PC-3 (cell line): ENCODE results near the gene NPR3. TPM values are rescaled to one million over a fixed set of nuclear protein-coding genes. Genes with fewer than 3 reads are reported as not detected.

Experiments used
- ATAC-seq: fragments of 200-7000 bp; cut with Tn5 transposase; 2 replicates; pipeline ENCODE4 v1.9.1; 2020; ENCODE audit warnings: mild to moderate bottlenecking, moderate library complexity
- BruUV-seq: library from RNA; stranded (reverse); fragments of 400-500 nt; replicated peaks from 2 replicates; lab custom pipeline; 2021; lab: Mats Ljungman, UMichigan
- CTCF ChIA-PET: fragments of 300-600 bp; sonication (Branson Sonifier 250); formaldehyde crosslinking; loops from one replicate; lab custom pipeline; 2022; ENCODE audit warnings: antibody characterized with exemption; lab: Charles Lee
- POLR2A ChIA-PET: fragments of 300-600 bp; sonication (Branson Sonifier 250); formaldehyde crosslinking; loops from one replicate; lab custom pipeline; 2022; ENCODE audit warnings: antibody characterized with exemption; ENCODE audit not compliant: unreplicated experiment; lab: Charles Lee
- DNase-seq: peaks from one replicate; pipeline ENCODE4 v3.0.0-alpha.2; 2015
- H2AFZ ChIP-seq: fragments of 300-600 bp; sonication (generic); 2 replicates; pipeline ENCODE4 v1.6.0; 2016; ENCODE audit warnings: antibody characterized with exemption, low read length
- H3F3A ChIP-seq: fragments of 300-600 bp; sonication (generic); one replicate; pipeline ENCODE4 v1.6.0; 2017; ENCODE audit warnings: antibody characterized with exemption, low read length, control low read depth, mild to moderate bottlenecking; ENCODE audit not compliant: unreplicated experiment
- H3K27ac ChIP-seq: fragments of 300-600 bp; sonication (generic); 2 replicates; pipeline ENCODE4 v1.5.1; 2016; ENCODE audit warnings: mild to moderate bottlenecking, low read length
- H3K27me3 ChIP-seq: fragments of 300-600 bp; sonication (generic); 2 replicates; pipeline ENCODE4 v1.6.1; 2016; ENCODE audit warnings: low read length, mixed read lengths
- H3K36me3 ChIP-seq: fragments of 300-600 bp; sonication (generic); 2 replicates; pipeline ENCODE4 v1.6.1; 2016; ENCODE audit warnings: low read depth, mixed run types, low read length, mixed read lengths
- H3K4me1 ChIP-seq: fragments of 300-600 bp; sonication (generic); 2 replicates; pipeline ENCODE4 v1.5.1; 2016; ENCODE audit warnings: low read length; ENCODE audit not compliant: insufficient read depth
- H3K4me2 ChIP-seq: fragments of 300-600 bp; sonication (generic); 2 replicates; pipeline ENCODE4 v1.6.0; 2016; ENCODE audit warnings: low read length
- H3K4me3 ChIP-seq: fragments of 300-600 bp; sonication (generic); 2 replicates; pipeline ENCODE4 v1.5.1; 2016; ENCODE audit warnings: mild to moderate bottlenecking, low read length, mixed read lengths
- H3K79me2 ChIP-seq: fragments of 300-600 bp; sonication (generic); 2 replicates; pipeline ENCODE4 v1.6.1; 2017; ENCODE audit warnings: low read length, mixed read lengths
- H3K9ac ChIP-seq: fragments of 300-600 bp; sonication (generic); 2 replicates; pipeline ENCODE4 v1.6.0; 2016; ENCODE audit warnings: mild to moderate bottlenecking, low read length
- H3K9me2 ChIP-seq: fragments of 300-600 bp; sonication (generic); replicated peaks from 2 replicates; pipeline ENCODE4 v1.6.1; 2016; ENCODE audit warnings: mixed run types, low read length, mixed read lengths
- H3K9me3 ChIP-seq: fragments of 300-600 bp; sonication (generic); 2 replicates; pipeline ENCODE4 v1.6.1; 2016; ENCODE audit warnings: low read length, mixed read lengths
- H4K20me1 ChIP-seq: fragments of 300-600 bp; sonication (generic); 2 replicates; pipeline ENCODE4 v1.6.1; 2016; ENCODE audit warnings: low read length, mixed read lengths
- CTCF ChIP-seq: fragments of 300-600 bp; sonication (generic); conservative IDR thresholded peaks from 2 replicates; pipeline ENCODE4 v1.5.1; 2017; ENCODE audit warnings: antibody characterized with exemption, low read depth, mild to moderate bottlenecking, low read length
- EZH2 ChIP-seq: fragments of 300-600 bp; sonication (generic); IDR thresholded peaks from one replicate; pipeline ENCODE4 v1.6.1; 2017; ENCODE audit warnings: antibody characterized with exemption, mild to moderate bottlenecking, low read length; ENCODE audit not compliant: unreplicated experiment
- EZH2phosphoT487 ChIP-seq: fragments of 300-600 bp; sonication (generic); IDR thresholded peaks from 2 replicates; pipeline ENCODE4 v1.6.1; 2018; ENCODE audit warnings: mild to moderate bottlenecking, antibody characterized with exemption, low read length, borderline replicate concordance
- intact Hi-C: fragments of 100-400 bp; cut with micrococcal nuclease; formaldehyde crosslinking; loops from 2 replicates; pipeline ENCODE4 v1.9.0; 2023
- total RNA-seq: library from RNA; depleted of rRNA; stranded (reverse); fragments of >200 nt; gene quantifications from 2 replicates; pipeline ENCODE4 v1.2.3, GENCODE V29; 2014

The NPR3 gene
- total RNA-seq, 1 experiment from 2014 or later = 3.9 TPM

- no peaks in the 10 kb centered on the region for H4K20me1 ChIP-seq
- H3K27me3 ChIP-seq = no peaks in the 10 kb centered on the region
- no TSS peak for BruUV-seq
- H3K9me3 ChIP-seq = peaks cover 8% of the 10 kb centered on the region; the same call in 1 of the 2 replicates
- no peak for TF ChIP-seq EZH2phosphoT487
- no peak for TF ChIP-seq EZH2
- no peak for TF ChIP-seq CTCF
- H3K9ac ChIP-seq = no peak overlapping the region
- H3K4me3 ChIP-seq = no peak overlapping the region
- DNase-seq (no peak), ATAC-seq (no peak)
- intact Hi-C loops = no loop called here
- no peak overlapping the region for H2AFZ ChIP-seq
- no peaks in the 10 kb centered on the region for H3K36me3 ChIP-seq
- H3K9me2 ChIP-seq = no peaks in the 10 kb centered on the region
- H3K4me1 ChIP-seq = no peaks in the 10 kb centered on the region
- H3K27ac ChIP-seq = no peak overlapping the region
- H3K79me2 ChIP-seq = no peaks in the 10 kb centered on the region
- POLR2A ChIA-PET = no interaction called here
- no peaks in the 10 kb centered on the region for H3F3A ChIP-seq
- no peak overlapping the region for H3K4me2 ChIP-seq
- CTCF ChIA-PET = no interaction called here
Measured at GRCh38 chr5:32668552-32668951, 42.6 kb upstream of the NPR3 start.

- CTCF ChIA-PET = no interaction called here
Measured at GRCh38 chr5:32673272-32673671, 37.8 kb upstream of the NPR3 start.

More at GRCh38 chr5:32673272-32673671, 37.8 kb upstream of the NPR3 start:
- Histone ChIP-seq H3K27me3 (no peaks in the 10 kb centered on the region), H3K9ac (no peak overlapping the region), H3K27ac (no peak overlapping the region), H3F3A (no peaks in the 10 kb centered on the region), H3K4me2 (no peak overlapping the region), H3K4me3 (no peak overlapping the region), H3K9me2 (no peaks in the 10 kb centered on the region), H2AFZ (no peak overlapping the region), H4K20me1 (no peaks in the 10 kb centered on the region), H3K36me3 (no peaks in the 10 kb centered on the region), H3K4me1 (no peaks in the 10 kb centered on the region), H3K79me2 (no peaks in the 10 kb centered on the region), H3K9me3 (0 out of 2 replicates have a peak, but pooled peaks cover 4% of the 10 kb centered on the region)
- intact Hi-C loops = no loop called here
- no TSS peak for BruUV-seq
- no peak for TF ChIP-seq EZH2
- no peak for TF ChIP-seq CTCF
- TF ChIP-seq EZH2phosphoT487 = no peak
- POLR2A ChIA-PET = no interaction called here
- DNase-seq (no peak), ATAC-seq (no peak)
